Daoy (cell line): ENCODE results near the gene CLIP2. TPM values are rescaled to one million over a fixed set of nuclear protein-coding genes. Genes with fewer than 3 reads are reported as not detected.
"Not testable (repeated sequence)": the region's sequence is repeated elsewhere in the genome, so short reads cannot be mapped to it uniquely, and the experiment has no call there.

Source experiments
- DNase-seq: peaks from one replicate; pipeline ENCODE4 v3.0.0-alpha.2; 2015; ENCODE audit warnings: low read depth
- total RNA-seq: library from RNA; depleted of rRNA; stranded (reverse); fragments of >200 nt; shearing (Covaris generic); gene quantifications from 2 replicates; pipeline ENCODE4 v1.2.3, GENCODE V29; 2014

Gene CLIP2
- total RNA-seq, 1 experiment from 2014 or later = 33.4 TPM

- no peak for DNase-seq
Observed at GRCh38 chr7:74403521-74404387, 114.5 kb downstream of the CLIP2 start.

- no peak for DNase-seq
Observed at GRCh38 chr7:74404388-74404700, 115.1 kb downstream of the CLIP2 start.

- DNase-seq = no peak
Observed at GRCh38 chr7:74404741-74405140, 115.5 kb downstream of the CLIP2 start.

- DNase-seq = peak; percentile 46
Observed at GRCh38 chr7:74405191-74405898, 116.1 kb downstream of the CLIP2 start.

GRCh38 chr7:74405899-74406512 lies 116.8 kb downstream of the CLIP2 start:
- DNase-seq = no peak

GRCh38 chr7:74407958-74408357 lies 118.8 kb downstream of the CLIP2 start:
- no peak for DNase-seq

GRCh38 chr7:74409571-74409970 lies 120.4 kb downstream of the CLIP2 start:
- DNase-seq = no peak

- no peak for DNase-seq
Observed at GRCh38 chr7:74410772-74411171, 121.6 kb downstream of the CLIP2 start.

GRCh38 chr7:74411571-74411970 lies 122.4 kb downstream of the CLIP2 start:
- DNase-seq = not testable (repeated sequence)

- DNase-seq = no peak
Observed at GRCh38 chr7:74412056-74412455, 122.8 kb downstream of the CLIP2 start.

GRCh38 chr7:74412603-74413002 lies 123.4 kb downstream of the CLIP2 start:
- DNase-seq = peak; percentile 46

GRCh38 chr7:74414595-74415333 lies 125.6 kb downstream of the CLIP2 start:
- DNase-seq = not testable (repeated sequence)

- DNase-seq = peak; percentile 85
Observed at GRCh38 chr7:74417419-74417971, 128.3 kb downstream of the CLIP2 start.

GRCh38 chr7:74418076-74418475 lies 128.9 kb downstream of the CLIP2 start:
- no peak for DNase-seq

- DNase-seq = no peak
Observed at GRCh38 chr7:74418538-74418937, 129.3 kb downstream of the CLIP2 start.

GRCh38 chr7:74419232-74419631 lies 130.0 kb downstream of the CLIP2 start:
- not testable (repeated sequence) for DNase-seq

GRCh38 chr7:74420006-74420405 lies 130.8 kb downstream of the CLIP2 start:
- DNase-seq = no peak

- no peak for DNase-seq
Observed at GRCh38 chr7:74424291-74424880, 135.2 kb downstream of the CLIP2 start.

- DNase-seq = no peak
Observed at GRCh38 chr7:74428023-74428422, 138.8 kb downstream of the CLIP2 start.

- DNase-seq = peak; percentile 88
Observed at GRCh38 chr7:74429153-74429747, 140.0 kb downstream of the CLIP2 start.

GRCh38 chr7:74430409-74430808 lies 141.2 kb downstream of the CLIP2 start:
- DNase-seq = peak; percentile 77
